Measurements from ENCODE around the gene GPX2. TPM values are rescaled to one million over a fixed set of nuclear protein-coding genes. Genes with fewer than 3 reads are reported as not detected.

GPX2 gene
- total RNA-seq (2014; rRNA removed; shearing (Covaris generic)), result not detected in 2 replicates
- not detected in 2 replicates for polyA plus RNA-seq (2015; cell fraction: cytosol; rRNA removed)
- polyA plus RNA-seq (2015; cell fraction: nucleus; rRNA removed), result not detected in 2 replicates

DNA sequence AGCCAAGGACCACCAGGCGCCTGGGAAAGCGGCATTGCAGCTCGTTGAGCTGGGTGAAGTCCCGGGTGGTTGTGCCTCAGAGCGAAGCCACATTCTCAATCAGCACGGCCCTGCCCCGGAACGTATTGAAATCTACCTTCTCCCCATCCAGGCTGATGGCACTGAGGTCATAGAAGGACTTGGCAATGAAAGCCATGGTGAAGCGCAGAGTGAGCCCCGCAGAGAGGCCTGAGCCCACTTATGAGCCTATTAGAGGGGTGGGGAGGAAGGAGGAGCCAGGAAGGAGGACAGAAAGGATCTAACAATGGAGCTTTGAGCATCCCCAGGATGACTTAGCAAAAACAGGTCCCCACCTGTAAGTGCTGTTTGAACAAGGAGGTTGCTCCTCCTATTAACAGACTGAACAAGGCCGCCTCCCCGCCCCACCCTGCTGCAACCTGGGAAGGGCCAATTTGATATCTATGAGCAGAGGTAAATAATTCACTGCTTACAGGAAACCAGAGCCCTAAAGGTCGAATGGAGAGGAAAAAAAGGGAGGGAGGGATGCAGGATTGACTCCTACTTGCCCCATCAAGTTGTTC is at the start of gene GPX2:
Gene GPX2 (minus strand): TSS at position 215 of the 581 bp plus-strand sequence. CDS start 19 bp downstream, at position 196.
- DNase-seq (ENCODE audit: low read depth), result no peak

DNA sequence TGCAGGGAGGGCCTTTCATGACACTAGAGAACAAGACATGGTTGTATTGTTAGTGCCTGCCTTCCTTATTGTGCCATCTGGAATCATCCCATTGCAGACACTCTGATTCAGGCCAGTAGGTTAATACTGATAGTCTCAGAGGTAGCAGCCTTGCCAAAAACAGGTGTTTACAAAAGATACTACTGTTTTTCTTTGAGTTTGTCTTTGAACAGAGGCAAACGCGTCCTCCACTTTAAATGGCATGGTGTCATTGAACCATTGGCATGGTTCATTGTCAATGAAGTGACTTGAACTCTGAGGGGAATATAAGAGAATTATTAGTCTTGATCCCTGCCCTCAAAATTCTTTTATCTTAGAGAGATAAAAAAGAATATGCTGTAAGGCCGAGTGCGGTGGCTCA is 48.4 kb upstream of the GPX2 start:
- no peak for DNase-seq (ENCODE audit: low read depth)

DNA sequence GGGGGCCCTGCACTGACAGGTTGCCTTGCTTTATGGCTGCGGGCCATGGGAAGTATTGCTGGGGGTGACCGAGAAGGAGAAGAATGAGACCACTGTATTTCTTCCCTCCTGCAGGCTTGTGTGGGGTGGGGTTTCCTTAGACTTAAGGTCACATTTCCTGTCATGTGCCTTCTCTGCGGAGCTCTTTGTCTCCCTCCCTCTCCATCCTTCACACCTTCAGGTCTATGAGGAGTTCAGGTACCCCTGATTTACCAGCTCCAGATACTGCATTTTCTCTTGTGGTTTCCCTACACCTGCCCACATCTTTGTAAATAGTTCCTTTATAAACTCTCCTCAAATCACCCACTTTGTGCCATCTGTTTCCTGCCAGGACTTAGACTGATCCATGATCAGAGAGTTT is 47.8 kb upstream of the GPX2 start:
- peak; percentile 44 for DNase-seq (ENCODE audit: low read depth)

DNA sequence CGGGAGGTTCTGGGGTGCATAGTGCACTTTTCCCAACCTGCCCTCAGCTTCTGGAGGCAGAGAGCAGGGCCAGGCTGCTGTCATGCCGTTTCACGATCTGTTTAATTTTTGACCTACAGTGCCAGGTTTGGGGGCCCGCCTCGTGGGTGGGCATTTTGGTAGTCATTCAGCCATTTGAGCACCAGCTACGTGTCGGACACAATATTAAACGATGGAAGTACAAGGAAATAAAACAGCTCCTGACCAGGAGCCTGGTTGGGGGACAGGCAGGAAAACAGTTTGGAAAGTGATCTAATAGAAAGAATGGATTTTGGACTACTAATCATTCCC is 44.9 kb upstream of the GPX2 start:
- no peak for DNase-seq (ENCODE audit: low read depth)

DNA sequence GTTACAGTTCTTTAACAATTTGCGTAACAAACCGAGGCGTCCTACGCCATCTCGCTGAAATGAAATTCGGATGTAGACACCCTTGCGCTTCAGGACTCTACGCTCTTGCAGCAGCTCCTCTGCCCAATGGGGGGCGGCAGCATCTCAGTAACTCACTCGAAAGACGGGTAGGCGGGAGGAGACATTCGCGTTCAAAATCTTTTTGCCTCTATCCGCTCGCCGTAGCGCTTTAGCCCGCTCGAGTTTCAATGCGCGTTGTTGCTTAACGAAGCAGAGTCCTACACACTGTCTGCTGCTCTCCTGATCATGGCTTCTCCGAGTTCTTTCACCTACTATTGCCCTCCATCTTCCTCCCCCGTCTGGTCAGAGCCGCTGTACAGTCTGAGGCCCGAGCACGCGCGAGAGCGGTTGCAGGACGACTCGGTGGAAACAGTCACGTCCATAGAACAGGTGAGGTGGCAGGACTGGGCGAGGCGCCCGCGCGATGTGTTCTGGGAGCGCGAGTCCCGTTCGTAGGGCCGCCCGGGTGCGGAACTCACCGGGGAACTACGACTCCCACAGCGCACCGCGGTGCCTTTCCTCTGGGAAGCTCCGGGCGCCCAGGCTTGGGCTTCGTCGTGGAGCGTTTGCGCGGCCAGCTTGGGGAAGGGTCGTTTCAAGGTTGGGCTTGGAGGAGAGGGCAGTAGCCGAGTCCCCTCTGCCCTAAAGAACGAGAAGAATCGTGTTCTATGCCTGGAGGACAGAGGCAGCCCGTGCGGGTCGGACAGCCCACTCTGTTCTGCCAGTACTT is 44.3 kb upstream of the GPX2 start, which contains the start of gene FNTB:
Gene FNTB (plus strand): TSS at position 248 of the 790 bp plus-strand sequence. CDS start 59 bp downstream, at position 307.
- DNase-seq (ENCODE audit: low read depth), result peak; percentile 94

DNA sequence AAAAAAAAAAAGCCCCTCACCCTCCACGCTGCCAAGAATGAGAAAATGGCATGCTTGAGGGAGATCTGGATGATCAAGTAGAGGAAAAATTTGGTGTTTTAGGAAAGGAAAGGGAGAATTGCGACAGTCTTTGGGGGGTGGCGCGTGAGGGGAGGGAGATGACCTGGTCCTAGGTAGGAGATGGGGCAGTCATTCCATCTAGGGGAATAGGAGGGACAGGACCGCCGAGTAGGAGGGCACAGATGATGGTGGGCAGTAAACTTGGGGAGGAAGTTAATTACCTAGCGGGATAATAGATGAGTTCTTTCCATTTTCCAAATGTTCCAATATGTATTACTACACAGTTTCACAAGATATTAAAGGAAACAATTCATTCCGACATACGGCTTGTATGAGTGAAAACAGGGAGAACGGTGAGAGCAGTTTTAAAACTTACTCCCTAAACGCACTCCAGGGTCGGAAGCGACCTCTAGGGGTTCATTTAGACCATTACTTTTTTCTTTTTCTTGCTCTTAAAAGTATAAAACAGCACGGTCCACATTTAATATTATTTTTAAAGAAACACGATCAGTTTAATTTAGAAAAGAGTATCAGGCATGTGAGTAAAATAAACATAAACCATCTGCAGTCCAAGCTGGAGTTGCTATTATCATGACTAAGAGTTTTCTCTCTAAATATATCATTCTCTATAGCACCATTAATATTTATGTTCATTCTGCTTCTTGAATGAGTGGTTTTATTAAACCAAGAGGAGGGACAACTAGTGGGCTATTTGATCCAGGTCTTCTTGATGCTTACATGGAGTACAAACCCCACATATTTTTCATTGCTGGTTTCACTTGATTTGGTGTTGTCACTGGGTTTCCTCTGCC is 41.1 kb upstream of the GPX2 start:
- DNase-seq (ENCODE audit: low read depth), result peak; percentile 37

DNA sequence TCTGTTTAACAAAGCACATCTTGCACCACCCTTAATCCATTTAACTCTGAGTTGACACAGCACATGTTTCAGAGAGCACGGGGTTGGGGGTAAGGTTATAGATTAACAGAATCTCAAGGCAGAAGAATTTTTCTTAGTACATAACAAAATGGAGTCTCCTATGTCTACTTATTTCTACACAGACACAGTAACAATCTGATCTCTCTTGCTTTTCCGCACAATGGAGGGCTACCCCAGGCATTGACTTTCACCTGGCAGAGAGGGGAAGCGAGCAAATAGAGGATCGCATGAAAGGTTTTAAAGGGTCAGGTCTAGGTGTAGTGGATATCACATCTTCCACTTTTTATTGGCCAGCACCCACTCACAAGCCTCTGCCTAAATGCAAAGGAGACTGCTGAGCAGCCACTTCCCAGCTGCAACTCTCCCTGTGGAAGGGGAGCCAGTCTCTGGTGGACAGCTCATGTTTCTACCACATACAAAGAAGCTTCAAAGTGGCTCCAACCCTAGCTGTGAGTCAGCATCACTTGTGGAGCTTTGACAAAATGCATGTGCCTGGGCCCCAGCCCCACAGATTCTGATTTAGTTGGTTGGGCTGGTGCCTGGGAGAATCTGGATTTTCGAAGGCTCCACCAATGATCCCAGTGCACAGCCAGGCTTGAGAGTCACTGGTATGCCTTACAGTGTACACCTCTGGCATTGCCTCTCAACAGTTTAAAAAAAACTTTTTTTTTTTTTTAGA is 37.0 kb upstream of the GPX2 start:
- DNase-seq (ENCODE audit: low read depth), result peak; percentile 74

DNA sequence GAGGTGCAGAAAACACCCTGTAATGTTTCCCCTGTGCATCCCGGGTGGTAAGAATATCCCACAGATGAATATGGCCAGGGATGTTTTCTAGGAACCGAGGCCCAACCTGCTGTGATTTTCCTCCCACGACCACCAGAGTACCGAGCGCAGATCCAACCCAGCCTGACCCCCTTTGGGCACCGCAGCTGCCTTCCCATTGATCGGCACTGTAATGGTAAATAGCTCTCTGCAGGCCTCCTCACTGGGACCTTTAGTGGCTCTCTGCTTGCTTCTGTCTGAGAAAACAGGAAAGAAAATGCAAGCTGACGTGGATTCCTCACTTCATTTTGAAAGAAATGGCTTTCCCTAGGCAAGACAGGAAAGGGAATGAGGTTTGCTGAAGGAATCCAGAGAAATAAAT is 32.0 kb upstream of the GPX2 start:
- no peak for DNase-seq (ENCODE audit: low read depth)

DNA sequence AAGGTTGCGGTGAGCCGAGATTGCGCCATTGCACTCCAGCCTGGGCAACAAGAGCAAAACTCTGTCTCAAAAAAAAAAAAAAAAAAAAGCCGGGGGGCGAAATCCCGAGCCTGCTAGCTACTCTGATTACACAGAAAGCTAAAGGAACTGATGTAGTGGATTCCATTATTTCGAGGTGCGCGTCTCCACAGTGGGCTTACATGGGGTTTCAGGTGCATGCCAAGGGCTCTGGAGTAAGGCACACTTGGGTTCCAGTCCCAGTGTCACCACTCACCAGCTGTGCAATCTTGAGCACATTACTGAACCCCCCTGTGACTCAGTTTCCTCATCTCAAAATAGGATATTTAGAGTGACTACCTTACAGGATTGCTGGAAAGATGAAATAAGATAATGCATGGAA is 31.3 kb upstream of the GPX2 start:
- DNase-seq (ENCODE audit: low read depth), result no peak

DNA sequence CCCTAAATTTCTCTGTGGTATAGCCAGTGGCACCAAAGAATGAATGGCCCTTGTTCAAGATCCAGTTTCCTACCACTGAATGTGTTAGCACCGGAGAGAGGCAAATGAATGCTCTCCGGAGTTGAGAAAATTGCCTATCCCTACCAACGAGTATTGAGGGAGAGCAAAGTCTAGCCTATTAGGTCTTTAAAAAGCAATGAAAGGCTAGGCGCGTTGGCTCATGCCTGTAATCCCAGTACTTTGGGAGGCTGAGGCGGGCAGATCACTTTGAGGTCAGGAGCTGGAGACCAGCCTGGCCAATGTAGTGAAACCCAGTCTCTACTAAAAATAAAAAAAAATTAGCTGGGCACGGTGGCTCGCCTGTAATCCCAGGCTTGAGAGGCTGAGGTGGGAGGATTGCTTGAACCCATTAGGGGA is 30.5 kb upstream of the GPX2 start:
- no peak for DNase-seq (ENCODE audit: low read depth)

DNA sequence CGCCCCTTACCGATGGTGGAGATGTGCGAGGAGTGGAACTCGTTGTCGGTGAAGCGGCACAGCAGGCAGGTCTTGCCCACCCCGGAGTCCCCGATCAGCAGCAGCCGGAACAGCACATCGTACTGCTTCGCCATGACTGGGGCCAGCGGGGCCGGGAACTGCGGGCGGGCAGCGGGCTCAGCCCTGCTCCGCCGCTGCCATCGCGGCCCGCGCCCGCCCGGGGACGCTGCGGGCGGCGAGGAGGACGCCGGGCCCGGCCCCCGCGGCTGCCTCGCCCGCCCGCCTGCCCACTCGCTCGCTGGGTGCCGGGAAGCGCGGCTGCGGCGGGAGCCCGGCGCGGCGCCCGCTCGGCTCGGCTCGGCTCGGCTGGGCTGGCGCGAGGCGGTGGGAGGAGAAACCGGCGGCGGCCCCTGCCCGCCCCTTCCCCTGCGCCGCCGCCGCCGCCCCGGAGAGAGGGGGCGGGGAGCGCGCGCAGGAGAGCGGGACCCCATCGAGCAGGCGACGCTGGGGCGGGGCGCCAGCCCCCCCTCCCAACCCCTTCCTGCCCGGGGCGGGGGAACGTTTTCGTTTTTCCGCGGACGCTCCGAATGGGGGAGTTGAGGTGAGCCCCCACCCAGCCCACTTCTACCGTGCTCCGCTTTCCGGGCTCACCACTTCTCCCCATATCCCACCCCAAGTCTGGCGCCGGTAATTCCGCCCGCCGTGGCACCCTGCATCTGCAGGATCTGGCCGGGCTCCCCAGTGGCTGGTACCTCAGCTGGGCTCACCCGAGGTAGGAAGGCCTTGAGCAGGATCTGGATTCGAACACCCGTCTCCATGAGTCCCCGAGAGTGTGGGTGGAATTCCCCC is 29.6 kb upstream of the GPX2 start, which contains the start of gene RAB15:
Gene RAB15 (minus strand): TSS at position 394 of the 849 bp plus-strand sequence. CDS start 260 bp downstream, at position 134.
- DNase-seq (ENCODE audit: low read depth), result no peak

DNA sequence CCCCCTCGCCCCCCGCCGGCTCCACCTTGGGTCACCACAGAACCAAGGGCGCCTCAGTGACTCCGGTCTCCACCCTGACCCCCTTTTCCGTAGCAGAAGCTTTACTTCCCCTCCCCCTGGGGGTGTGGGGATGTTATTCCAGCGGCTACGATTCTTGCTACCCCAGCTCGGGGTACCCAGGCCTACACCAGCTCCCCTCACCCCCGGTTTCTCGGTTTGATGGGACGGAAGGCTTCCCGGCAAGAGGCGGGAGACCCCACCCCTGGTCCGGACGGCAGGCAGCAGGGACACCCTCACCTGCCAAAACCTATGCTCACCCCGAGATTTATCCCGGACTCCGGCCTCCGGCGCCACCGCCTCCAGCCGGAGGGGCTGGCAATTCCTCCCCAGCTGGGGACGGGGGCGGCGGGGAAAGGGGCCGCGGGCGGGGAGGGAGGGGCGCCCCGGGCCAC is 29.0 kb upstream of the GPX2 start:
- no peak for DNase-seq (ENCODE audit: low read depth)

DNA sequence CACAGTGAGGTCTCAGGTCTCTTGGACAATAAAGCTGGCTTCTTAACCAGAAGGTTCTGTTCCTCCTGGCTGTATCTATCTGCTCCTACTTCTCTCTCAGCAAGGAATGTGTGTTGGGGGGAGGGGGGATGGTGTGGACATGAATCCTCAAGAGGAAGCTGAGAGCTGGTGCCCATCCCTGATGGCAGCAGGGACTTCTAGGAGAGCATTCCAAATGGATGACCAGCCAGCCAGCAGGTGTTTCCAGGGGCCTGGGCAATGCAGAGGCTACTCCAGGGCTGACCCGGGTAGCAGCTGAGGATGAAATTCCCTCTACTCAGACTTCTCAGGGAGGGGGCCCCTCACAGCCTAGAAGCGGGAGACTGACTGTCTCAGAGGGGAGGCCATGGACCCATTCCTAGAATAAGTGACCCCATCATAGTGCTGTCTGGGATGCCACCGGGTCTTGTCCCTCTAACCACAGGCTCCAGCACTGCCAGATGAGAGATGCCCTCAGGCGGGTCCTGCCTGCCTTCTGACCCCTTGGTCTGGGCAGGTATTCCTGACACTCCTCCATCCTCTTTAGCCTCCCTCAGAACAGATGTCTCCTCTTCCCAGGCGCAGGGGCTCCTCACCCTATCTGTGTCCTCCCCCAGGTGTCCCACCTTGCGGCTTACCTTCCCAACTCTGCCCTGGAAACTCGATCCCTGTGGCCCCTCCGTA is 28.4 kb upstream of the GPX2 start:
- DNase-seq (ENCODE audit: low read depth), result peak; percentile 61

DNA sequence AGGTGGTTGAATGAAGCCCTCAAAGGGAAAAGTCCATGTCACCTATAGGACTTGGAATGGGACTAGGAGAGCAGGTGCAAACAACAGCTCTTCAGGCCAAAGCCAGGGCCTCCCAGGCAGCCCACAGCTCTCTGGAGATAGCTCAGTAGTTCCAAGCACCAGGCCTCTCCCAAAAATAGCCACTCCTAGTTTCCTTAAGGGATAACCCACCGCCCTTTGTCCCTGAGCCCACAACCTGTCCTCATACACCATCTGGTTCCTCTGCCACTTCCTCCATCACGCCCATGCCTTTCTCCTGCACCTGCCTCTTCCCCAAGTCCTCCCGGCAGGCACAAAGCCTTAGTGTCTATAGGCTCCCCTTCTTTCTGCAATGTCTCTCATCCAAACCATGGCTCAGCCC is 27.5 kb upstream of the GPX2 start:
- DNase-seq (ENCODE audit: low read depth), result no peak

DNA sequence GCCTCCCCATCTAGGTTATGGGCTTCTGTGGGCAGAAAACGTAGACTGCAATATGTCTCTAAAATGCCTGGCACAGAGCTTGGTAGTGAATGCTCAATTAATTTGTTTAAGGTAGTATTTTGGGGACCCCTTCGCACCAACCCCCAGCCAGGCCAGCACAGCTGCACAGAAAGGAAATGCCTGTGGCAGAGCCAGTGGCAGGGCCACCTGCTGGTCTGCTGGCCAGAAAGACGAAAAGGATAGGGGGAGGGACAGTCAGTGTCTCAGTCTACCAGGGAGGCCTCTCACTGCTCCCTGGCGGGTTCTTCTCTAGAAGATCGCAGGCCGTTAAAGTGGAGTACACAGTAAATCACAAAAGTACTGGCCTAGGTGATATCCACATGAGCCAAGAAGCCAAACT is 26.1 kb upstream of the GPX2 start:
- peak; percentile 53 for DNase-seq (ENCODE audit: low read depth)

DNA sequence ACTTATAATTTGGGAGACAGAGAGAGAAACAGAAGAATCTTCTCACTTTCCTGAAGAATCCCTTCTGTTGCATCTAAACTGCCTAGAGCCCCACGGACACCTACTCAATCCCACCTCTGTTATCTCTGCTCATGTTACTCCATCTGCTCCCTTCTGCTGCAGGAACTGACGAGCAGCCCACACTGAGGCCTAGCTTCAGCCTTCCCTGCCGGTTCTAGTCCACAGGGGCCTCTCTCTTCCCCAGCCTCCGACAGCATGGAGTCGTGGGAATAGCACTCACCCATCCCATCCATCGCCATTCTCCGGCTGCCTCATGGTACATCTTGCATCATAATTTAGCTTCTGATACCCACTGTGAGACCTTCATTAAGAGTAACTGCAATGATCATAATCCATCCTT is 25.6 kb upstream of the GPX2 start:
- no peak for DNase-seq (ENCODE audit: low read depth)

DNA sequence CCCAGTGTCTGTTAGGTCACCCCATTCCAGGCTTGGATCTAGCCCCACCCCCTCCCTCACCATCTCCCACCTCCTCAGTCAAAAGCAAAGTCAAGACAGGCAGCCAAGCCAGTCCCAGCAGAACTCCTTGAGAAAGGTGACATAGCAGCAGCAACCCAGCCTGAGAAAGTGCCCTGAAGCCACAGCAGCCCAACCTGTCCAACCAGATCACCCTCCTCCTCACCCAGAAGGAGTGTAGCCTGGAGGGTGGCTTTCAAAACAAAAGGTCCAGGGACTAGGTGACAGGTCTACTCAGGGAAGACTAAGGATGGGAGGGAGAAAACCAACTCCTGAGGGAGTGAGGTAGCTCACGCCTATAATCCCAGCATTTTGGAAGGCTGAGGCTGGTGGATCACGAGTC is 24.4 kb upstream of the GPX2 start:
- DNase-seq (ENCODE audit: low read depth), result no peak

DNA sequence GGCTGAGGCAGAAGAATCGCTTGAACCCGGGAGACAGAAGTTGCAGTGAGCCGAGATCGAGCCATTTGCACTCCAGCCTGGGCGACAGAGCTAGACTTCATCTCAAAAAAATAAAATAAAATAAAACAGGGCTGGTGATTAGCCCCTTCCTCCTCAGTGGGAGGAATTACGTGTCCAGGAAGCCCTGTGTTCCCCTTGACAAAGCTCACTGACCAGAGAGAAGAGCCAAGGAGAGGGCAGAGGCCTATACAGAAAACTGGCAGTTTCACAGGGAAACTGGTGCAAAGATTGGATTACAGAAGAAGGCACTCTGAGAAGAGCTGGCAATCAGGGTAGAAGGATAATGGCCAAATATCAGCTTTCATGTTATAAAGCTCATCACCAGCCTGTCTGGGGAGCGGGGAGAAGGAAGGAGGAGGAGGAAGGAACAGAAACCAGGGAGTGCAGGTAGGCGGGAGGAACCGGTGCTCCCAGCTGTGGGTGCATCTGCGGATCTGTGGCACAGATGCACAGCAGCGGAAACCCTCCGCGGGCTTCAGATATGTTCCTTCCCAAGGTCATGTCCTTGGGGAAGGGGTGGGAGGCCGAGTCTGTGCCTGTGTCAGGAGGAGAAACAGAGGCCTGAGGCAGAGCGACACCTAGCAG is 22.9 kb upstream of the GPX2 start:
- DNase-seq (ENCODE audit: low read depth), result no peak

DNA sequence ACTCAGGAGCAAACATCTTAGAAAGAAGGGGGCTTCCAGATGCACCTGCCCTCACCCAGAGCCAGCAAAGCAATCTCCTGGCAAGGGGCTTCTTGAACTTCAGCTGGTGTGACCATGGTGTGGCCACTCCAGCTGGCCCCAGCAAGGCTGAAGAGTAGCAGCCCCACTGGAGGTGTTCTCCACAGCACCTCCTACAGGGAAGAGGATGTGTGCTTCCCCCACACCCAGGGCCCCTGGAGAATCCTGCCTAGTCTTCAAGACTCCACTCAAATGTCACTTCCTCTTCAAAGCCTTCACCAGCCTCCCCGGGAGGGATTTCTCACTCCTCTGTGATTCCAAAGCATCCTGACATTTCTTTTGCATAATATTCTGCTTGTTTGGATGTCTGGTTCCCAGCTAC is 21.1 kb upstream of the GPX2 start:
- DNase-seq (ENCODE audit: low read depth), result no peak
